HepG2 (cell line): ENCODE measurements around the gene BATF. TPM values are rescaled to one million over a fixed set of nuclear protein-coding genes. Genes with fewer than 3 reads are reported as not detected.

Experiments used
- AGO2 ChIP-seq: fragments of 200-400 bp; formaldehyde crosslinking; optimal IDR thresholded peaks from 2 replicates; pipeline ENCODE3; 2017; ENCODE audit warnings: mild to moderate bottlenecking, low read depth, low read length, moderate library complexity
- MNT ChIP-seq: fragments of 450-650 bp; IDR thresholded peaks from 2 replicates; pipeline ENCODE4 v1.6.1; 2016
- ZHX2 ChIP-seq, 2 experiments: sonication (generic) in 1 of 2; formaldehyde crosslinking in 1 of 2; IDR thresholded peaks; 2 replicates each; pipeline versions ENCODE4 v1.6.1 to v1.9.0; 2014 to 2022; ENCODE audit warnings: antibody characterized with exemption in 1 of 2, borderline replicate concordance in 1 of 2, inconsistent platforms in 1 of 2, low read depth in 1 of 2, missing genetic modification reagents in 1 of 2
- ZNF431 ChIP-seq: sonication (generic); formaldehyde crosslinking; IDR thresholded peaks from 2 replicates; pipeline ENCODE4 v1.9.0; 2022; ENCODE audit warnings: missing genetic modification reagents, low read depth, mild to moderate bottlenecking, borderline replicate concordance
- ZNF83 ChIP-seq: sonication (generic); formaldehyde crosslinking; IDR thresholded peaks from 2 replicates; pipeline ENCODE4 v1.4.0; 2020; ENCODE audit warnings: missing genetic modification reagents, mild to moderate bottlenecking, borderline replicate concordance
- ZNF879 ChIP-seq: sonication (generic); formaldehyde crosslinking; IDR thresholded peaks from 2 replicates; pipeline ENCODE4 v1.8.1; 2023; ENCODE audit warnings: missing genetic modification reagents
- polyA plus RNA-seq, 8 experiments: library from polyadenylated mRNA; depleted of rRNA in 3 of 8; stranded (reverse) in 7 of 8; unstranded in 1 of 8; fragments of >200 nt; fragmentation: Illumina TruSeq in 4 of 8; extraction: Trizol in 4 of 8; gene quantifications; 2 replicates each; pipeline versions ENCODE4 v1.2.1 to v1.2.3, GENCODE V29; 2011 to 2016; ENCODE audit warnings: low read depth in 4 of 8, missing spikeins in 1 of 8, mixed read lengths in 1 of 8; ENCODE audit not compliant: insufficient read depth in 1 of 8
- total RNA-seq, 5 experiments: library from RNA; depleted of rRNA; stranded (reverse); fragments of >200 nt; fragmentation: Illumina TruSeq; extraction: Trizol; gene quantifications; 2 replicates each; pipeline ENCODE4 v1.2.3, GENCODE V29; 2016; ENCODE audit warnings: low read depth in 1 of 5

The BATF gene
- total and polyA plus RNA-seq, 2 of the 13 experiments (the other 11 are each of a cell fraction or from before 2014, with no cell fraction given), result 0.22 to 0.37 TPM

- no peak for TF ChIP-seq ZHX2 (IDR thresholded peaks at IDR 0.05; ENCODE audit: low read depth)
- no peak for TF ChIP-seq ZHX2 (CRISPR knock-in tag; IDR thresholded peaks at IDR 0.05; ENCODE audit: borderline replicate concordance)
- TF ChIP-seq ZNF879, result no peak
- TF ChIP-seq AGO2, result no peak
- TF ChIP-seq ZNF431 (CRISPR knock-in tag), result no peak
- no peak for TF ChIP-seq ZNF83 (CRISPR knock-in tag)
- no peak for TF ChIP-seq MNT
These were observed 23.6 kb downstream of the BATF start (continued) for GRCh38 chr14:75545907-75546306.
